ENCODE data around the gene DNAH3.
"Not testable (repeated sequence)": the region's sequence is repeated elsewhere in the genome, so short reads cannot be mapped to it uniquely, and the experiment has no call there.

The DNAH3 gene

GRCh38 chr16:21167360-21167759, 16.7 kb upstream of the DNAH3 start:
- no peak for DNase-seq (ENCODE audit: low spot score)

- DNase-seq (ENCODE audit: low spot score): no peak
Measured at GRCh38 chr16:21166561-21166961, 15.9 kb upstream of the DNAH3 start.

GRCh38 chr16:21164521-21165168, 14.0 kb upstream of the DNAH3 start:
- no peak for DNase-seq (ENCODE audit: low spot score)

GRCh38 chr16:21163576-21163975, 12.9 kb upstream of the DNAH3 start:
- DNase-seq (ENCODE audit: low spot score): no peak

GRCh38 chr16:21162661-21163151, 12.1 kb upstream of the DNAH3 start:
- DNase-seq (ENCODE audit: low spot score): no peak

GRCh38 chr16:21161211-21161610, 10.6 kb upstream of the DNAH3 start:
- no peak for DNase-seq (ENCODE audit: low spot score)

GRCh38 chr16:21160276-21160675, 9.6 kb upstream of the DNAH3 start:
- DNase-seq (ENCODE audit: low spot score): no peak

GRCh38 chr16:21159281-21159951, 8.8 kb upstream of the DNAH3 start:
- no peak for DNase-seq (ENCODE audit: low spot score)

GRCh38 chr16:21158208-21159110, 7.8 kb upstream of the DNAH3 start, which contains the start of gene LDAF1:
Gene LDAF1 (plus strand): TSS chr16:21158674. CDS start chr16:21161183, 2,509 bp downstream.
- peak; percentile 55 for DNase-seq (ENCODE audit: low spot score)

GRCh38 chr16:21157632-21158031, 7.0 kb upstream of the DNAH3 start:
- DNase-seq (ENCODE audit: low spot score): no peak

- DNase-seq (ENCODE audit: low spot score): peak; percentile 51
Measured at GRCh38 chr16:21156767-21157467, 6.3 kb upstream of the DNAH3 start.

GRCh38 chr16:21156011-21156410, 5.4 kb upstream of the DNAH3 start:
- DNase-seq (ENCODE audit: low spot score): not testable (repeated sequence)

GRCh38 chr16:21153124-21153729, 2.6 kb upstream of the DNAH3 start:
- not testable (repeated sequence) for DNase-seq (ENCODE audit: low spot score)

- DNase-seq (ENCODE audit: low spot score): not testable (repeated sequence)
Measured at GRCh38 chr16:21152160-21153030, 1.7 kb upstream of the DNAH3 start.

GRCh38 chr16:21145738-21146137, 4.9 kb downstream of the DNAH3 start:
- DNase-seq (ENCODE audit: low spot score): no peak

GRCh38 chr16:21134053-21134452, 16.6 kb downstream of the DNAH3 start:
- DNase-seq (ENCODE audit: low spot score): no peak

GRCh38 chr16:21130811-21131210, 19.8 kb downstream of the DNAH3 start:
- no peak for DNase-seq (ENCODE audit: low spot score)

- DNase-seq (ENCODE audit: low spot score): no peak
Measured at GRCh38 chr16:21128991-21129390, 21.7 kb downstream of the DNAH3 start.

- DNase-seq (ENCODE audit: low spot score): no peak
Measured at GRCh38 chr16:21126518-21126917, 24.1 kb downstream of the DNAH3 start.

- no peak for DNase-seq (ENCODE audit: low spot score)
Measured at GRCh38 chr16:21125191-21125590, 25.5 kb downstream of the DNAH3 start.
